MM.1S (cell line): ENCODE measurements around the gene TELO2.
A peak's percentile ranks its signal among the peaks of the same experiment; 100 is the strongest.

Source experiments
- DNase-seq: peaks from one replicate; pipeline ENCODE4 v3.0.0-alpha.2; 2015
- H2AFZ ChIP-seq: fragments of 300-600 bp; sonication (generic); 2 replicates; pipeline ENCODE4 v1.6.0; 2016; ENCODE audit warnings: antibody characterized with exemption, low read length
- H3F3A ChIP-seq: fragments of 300-600 bp; sonication (generic); 2 replicates; pipeline ENCODE4 v1.6.1; 2016; ENCODE audit warnings: mild to moderate bottlenecking, antibody characterized with exemption, low read length, moderate library complexity, mixed read lengths; ENCODE audit not compliant: insufficient read depth
- H3K27ac ChIP-seq: fragments of 300-600 bp; sonication (generic); 2 replicates; pipeline ENCODE4 v1.5.1; 2016; ENCODE audit warnings: mild to moderate bottlenecking, low read length
- H3K27me3 ChIP-seq: fragments of 300-600 bp; sonication (generic); replicated peaks from 2 replicates; pipeline ENCODE4 v1.6.0; 2016; ENCODE audit warnings: low read length; ENCODE audit not compliant: insufficient read depth
- H3K36me3 ChIP-seq: fragments of 300-600 bp; sonication (generic); replicated peaks from 2 replicates; pipeline ENCODE4 v1.6.1; 2016; ENCODE audit warnings: mild to moderate bottlenecking, low read length, mixed read lengths; ENCODE audit not compliant: insufficient read depth
- H3K4me1 ChIP-seq: fragments of 300-600 bp; sonication (generic); 2 replicates; pipeline ENCODE4 v1.6.1; 2016; ENCODE audit warnings: low read length, mixed read lengths
- H3K4me2 ChIP-seq: fragments of 300-600 bp; sonication (generic); 2 replicates; pipeline ENCODE4 v1.6.0; 2016; ENCODE audit warnings: low read depth, low read length
- H3K4me3 ChIP-seq: fragments of 300-600 bp; sonication (generic); 2 replicates; pipeline ENCODE4 v1.5.1; 2016; ENCODE audit warnings: low read length, mixed read lengths
- H3K79me2 ChIP-seq: fragments of 300-600 bp; sonication (generic); 2 replicates; pipeline ENCODE4 v1.6.1; 2016; ENCODE audit warnings: mixed run types, low read length, mixed read lengths
- H3K9ac ChIP-seq: fragments of 300-600 bp; sonication (generic); 2 replicates; pipeline ENCODE4 v1.6.1; 2016; ENCODE audit warnings: low read length, mixed read lengths
- H3K9me2 ChIP-seq: fragments of 300-600 bp; sonication (generic); replicated peaks from 2 replicates; pipeline ENCODE4 v1.6.1; 2016; ENCODE audit warnings: mild to moderate bottlenecking, low read length, mixed read lengths; ENCODE audit not compliant: insufficient read depth
- H3K9me3 ChIP-seq: fragments of 300-600 bp; sonication (generic); replicated peaks from 2 replicates; pipeline ENCODE4 v1.6.1; 2016; ENCODE audit warnings: mild to moderate bottlenecking, low read length, mixed read lengths; ENCODE audit not compliant: insufficient read depth
- H4K20me1 ChIP-seq: fragments of 300-600 bp; sonication (generic); 2 replicates; pipeline ENCODE4 v1.6.1; 2016; ENCODE audit warnings: mild to moderate bottlenecking, low read length, moderate library complexity, mixed read lengths; ENCODE audit not compliant: insufficient read depth
- EZH2 ChIP-seq: fragments of 300-600 bp; sonication (generic); optimal IDR thresholded peaks from 2 replicates; pipeline ENCODE3; 2017; ENCODE audit warnings: low read depth, mild to moderate bottlenecking, antibody characterized with exemption, low read length, mixed read lengths
- EZH2phosphoT487 ChIP-seq: fragments of 300-600 bp; sonication (generic); IDR thresholded peaks from 2 replicates; pipeline ENCODE4 v1.6.1; 2018; ENCODE audit warnings: antibody characterized with exemption, low read length
- TF ChIP-seq, protein P1 (sequence below): fragments of 300-600 bp; sonication (generic); IDR thresholded peaks from 2 replicates; pipeline ENCODE4 v1.5.1; 2016; ENCODE audit warnings: antibody characterized with exemption, low read length, mixed read lengths

TELO2 gene

DNA sequence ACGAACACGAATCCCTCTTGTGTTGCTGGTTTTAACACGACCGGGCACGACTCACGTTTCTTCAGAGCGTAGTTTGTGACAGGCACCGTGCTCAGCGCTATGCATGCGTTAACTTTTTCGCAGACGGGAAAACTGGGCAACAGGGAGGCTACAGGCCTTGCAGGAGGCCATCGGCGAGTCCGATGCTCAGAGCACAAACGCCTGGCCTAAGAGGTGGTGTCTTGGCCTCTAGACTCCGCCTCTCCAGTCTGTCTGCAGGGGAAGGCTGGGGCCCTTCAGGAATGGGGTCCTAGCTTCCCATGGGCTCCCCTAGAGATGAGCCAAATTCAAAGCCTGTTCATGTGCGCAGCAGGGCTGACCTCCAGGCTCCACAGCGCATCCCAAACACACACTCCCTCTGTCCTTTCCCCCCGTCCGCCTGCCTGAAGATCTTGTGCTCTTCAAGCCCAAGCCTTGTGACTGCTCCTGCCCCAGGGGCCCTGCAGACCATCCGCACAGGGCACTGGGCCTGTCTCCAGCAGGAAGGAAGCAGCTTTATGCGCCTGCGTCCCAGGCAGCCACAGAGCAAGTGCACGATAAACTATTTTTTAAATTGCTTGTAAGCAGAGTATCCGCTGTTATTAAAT, 21.5 kb upstream of the TELO2 start:
- no peaks in the 10 kb centered on the region for H3F3A ChIP-seq
- no peaks in the 10 kb centered on the region for H3K36me3 ChIP-seq
- H3K27ac ChIP-seq, result no peak overlapping the region
- no peak overlapping the region for H3K9ac ChIP-seq
- no peaks in the 10 kb centered on the region for H3K9me2 ChIP-seq
- DNase-seq, result no peak
- H2AFZ ChIP-seq, result no peak overlapping the region
- H3K27me3 ChIP-seq, result no peaks in the 10 kb centered on the region
- no peaks in the 10 kb centered on the region for H3K4me1 ChIP-seq
- H3K9me3 ChIP-seq, result no peaks in the 10 kb centered on the region
- H3K4me2 ChIP-seq, result no peak overlapping the region
- H3K4me3 ChIP-seq, result no peak overlapping the region
- H3K79me2 ChIP-seq, result peaks cover 60% of the 10 kb centered on the region
- TF ChIP-seq, protein P1, sequence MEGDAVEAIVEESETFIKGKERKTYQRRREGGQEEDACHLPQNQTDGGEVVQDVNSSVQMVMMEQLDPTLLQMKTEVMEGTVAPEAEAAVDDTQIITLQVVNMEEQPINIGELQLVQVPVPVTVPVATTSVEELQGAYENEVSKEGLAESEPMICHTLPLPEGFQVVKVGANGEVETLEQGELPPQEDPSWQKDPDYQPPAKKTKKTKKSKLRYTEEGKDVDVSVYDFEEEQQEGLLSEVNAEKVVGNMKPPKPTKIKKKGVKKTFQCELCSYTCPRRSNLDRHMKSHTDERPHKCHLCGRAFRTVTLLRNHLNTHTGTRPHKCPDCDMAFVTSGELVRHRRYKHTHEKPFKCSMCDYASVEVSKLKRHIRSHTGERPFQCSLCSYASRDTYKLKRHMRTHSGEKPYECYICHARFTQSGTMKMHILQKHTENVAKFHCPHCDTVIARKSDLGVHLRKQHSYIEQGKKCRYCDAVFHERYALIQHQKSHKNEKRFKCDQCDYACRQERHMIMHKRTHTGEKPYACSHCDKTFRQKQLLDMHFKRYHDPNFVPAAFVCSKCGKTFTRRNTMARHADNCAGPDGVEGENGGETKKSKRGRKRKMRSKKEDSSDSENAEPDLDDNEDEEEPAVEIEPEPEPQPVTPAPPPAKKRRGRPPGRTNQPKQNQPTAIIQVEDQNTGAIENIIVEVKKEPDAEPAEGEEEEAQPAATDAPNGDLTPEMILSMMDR, result no peak
- TF ChIP-seq EZH2phosphoT487 (no peak), EZH2 (no peak)
- no peaks in the 10 kb centered on the region for H4K20me1 ChIP-seq

- Histone ChIP-seq H2AFZ (no peak overlapping the region), H3K9me3 (no peaks in the 10 kb centered on the region), H3K4me3 (no peak overlapping the region), H3K27me3 (no peaks in the 10 kb centered on the region), H3K27ac (no peak overlapping the region), H3F3A (no peaks in the 10 kb centered on the region), H3K4me1 (no peaks in the 10 kb centered on the region), H3K9ac (no peak overlapping the region), H4K20me1 (no peaks in the 10 kb centered on the region), H3K4me2 (no peak overlapping the region), H3K79me2 (peaks cover 49% of the 10 kb centered on the region), H3K9me2 (no peaks in the 10 kb centered on the region), H3K36me3 (no peaks in the 10 kb centered on the region)
- TF ChIP-seq, protein P1, result no peak
- TF ChIP-seq EZH2phosphoT487 (no peak), EZH2 (no peak)
- no peak for DNase-seq
Observed at GRCh38 chr16:1472974-1473373, 20.2 kb upstream of the TELO2 start.

- DNase-seq, result no peak
- Histone ChIP-seq H3F3A (no peaks in the 10 kb centered on the region), H3K9me3 (no peaks in the 10 kb centered on the region), H3K79me2 (peaks cover 42% of the 10 kb centered on the region), H3K27ac (no peak overlapping the region), H3K4me2 (peak overlapping the region; percentile 66), H4K20me1 (no peaks in the 10 kb centered on the region), H3K27me3 (no peaks in the 10 kb centered on the region), H3K9me2 (no peaks in the 10 kb centered on the region), H3K9ac (peak overlapping the region; percentile 87; the same call in 1 of the 2 replicates), H3K4me3 (peak overlapping the region; percentile 71), H3K4me1 (no peaks in the 10 kb centered on the region), H2AFZ (no peak overlapping the region), H3K36me3 (no peaks in the 10 kb centered on the region)
- TF ChIP-seq, protein P1, result no peak
- TF ChIP-seq EZH2phosphoT487 (no peak), EZH2 (no peak)
Observed at GRCh38 chr16:1474082-1474795, 18.9 kb upstream of the TELO2 start.
